Liver (tissue), 9 donors: ENCODE results near the gene RAB3C. TPM values are rescaled to one million over a fixed set of nuclear protein-coding genes. Genes with fewer than 3 reads are reported as not detected.
A peak's percentile ranks its signal among the peaks of the same experiment; 100 is the strongest.

Experiments
- DNase-seq: peaks from one replicate; pipeline ENCODE4 v3.0.0-alpha.2; 2017; ENCODE audit warnings: low spot score
- H3K27ac ChIP-seq, 2 donors: one replicate each; pipeline ENCODE4 v1.7.0; 2013; ENCODE audit warnings: inconsistent platforms in 2 of 2, low read length in 2 of 2, control low read depth in 1 of 2, low read depth in 1 of 2, mild to moderate bottlenecking in 1 of 2
- H3K27me3 ChIP-seq, 4 donors: one replicate each; pipeline versions ENCODE4 v1.6.1 to v1.7.0; 2013; ENCODE audit warnings: low read length in 3 of 4, inconsistent platforms in 1 of 4, mild to moderate bottlenecking in 1 of 4, moderate library complexity in 1 of 4; ENCODE audit not compliant: control insufficient read depth in 4 of 4, insufficient read depth in 4 of 4
- H3K36me3 ChIP-seq, 4 donors: one replicate each; pipeline versions ENCODE4 v1.6.1 to v1.7.0; 2013; ENCODE audit warnings: low read length in 3 of 4, mild to moderate bottlenecking in 3 of 4, low read depth in 1 of 4, moderate library complexity in 1 of 4; ENCODE audit not compliant: control insufficient read depth in 4 of 4, insufficient read depth in 3 of 4
- H3K4me1 ChIP-seq, 4 donors: one replicate each; pipeline versions ENCODE4 v1.6.1 to v1.7.0; 2013; ENCODE audit warnings: low read length in 3 of 4, mild to moderate bottlenecking in 3 of 4, moderate library complexity in 1 of 4; ENCODE audit not compliant: control insufficient read depth in 4 of 4, insufficient read depth in 4 of 4
- H3K4me3 ChIP-seq, 3 donors: one replicate each; pipeline versions ENCODE4 v1.6.1 to v1.7.0; 2013; ENCODE audit warnings: low read length in 3 of 3, control low read depth in 1 of 3, low read depth in 1 of 3, mild to moderate bottlenecking in 1 of 3
- H3K9ac ChIP-seq, 2 donors: one replicate each; pipeline ENCODE4 v1.7.0; 2013; ENCODE audit warnings: low read length in 2 of 2, mild to moderate bottlenecking in 2 of 2, moderate library complexity in 2 of 2, control low read depth in 1 of 2, low read depth in 1 of 2
- H3K9me3 ChIP-seq, 4 donors: one replicate each; pipeline versions ENCODE4 v1.6.1 to v1.7.0; 2013; ENCODE audit warnings: low read length in 3 of 4; ENCODE audit not compliant: control insufficient read depth in 4 of 4
- ATF3 ChIP-seq: IDR thresholded peaks from 2 replicates; pipeline ENCODE4 v1.6.1; 2016; ENCODE audit warnings: antibody characterized with exemption
- EGR1 ChIP-seq, 2 donors: IDR thresholded peaks; 2 replicates each; pipeline ENCODE4 v1.6.1; 2016 to 2018; ENCODE audit warnings: antibody characterized with exemption in 2 of 2, low read depth in 2 of 2
- FOXA1 ChIP-seq: IDR thresholded peaks from 2 replicates; pipeline ENCODE4 v1.6.1; 2016; ENCODE audit warnings: antibody characterized with exemption
- GABPA ChIP-seq, 2 donors: IDR thresholded peaks in 1 of 2; conservative IDR thresholded peaks in 1 of 2; 2 replicates each; pipeline ENCODE4 v1.6.1; 2016; ENCODE audit warnings: antibody characterized with exemption in 2 of 2, mild to moderate bottlenecking in 1 of 2, moderate library complexity in 1 of 2
- HNF4A ChIP-seq, 2 donors: conservative IDR thresholded peaks; 2 replicates each; pipeline ENCODE4 v1.6.1; 2016; ENCODE audit warnings: antibody characterized with exemption in 2 of 2, mild to moderate bottlenecking in 2 of 2
- JUND ChIP-seq, 2 donors: IDR thresholded peaks; 2 replicates each; pipeline ENCODE4 v1.6.1; 2016; ENCODE audit warnings: antibody characterized with exemption in 2 of 2
- NR2F2 ChIP-seq: IDR thresholded peaks from 2 replicates; pipeline ENCODE4 v1.6.1; 2016; ENCODE audit warnings: antibody characterized with exemption
- RAD21 ChIP-seq, 2 donors: IDR thresholded peaks; 2 replicates each; pipeline ENCODE4 v1.6.1; 2016; ENCODE audit warnings: antibody characterized with exemption in 2 of 2, mild to moderate bottlenecking in 2 of 2
- REST ChIP-seq: IDR thresholded peaks from 2 replicates; pipeline ENCODE4 v1.6.1; 2016; ENCODE audit warnings: antibody characterized with exemption, mild to moderate bottlenecking
- RXRA ChIP-seq, 2 donors: IDR thresholded peaks; 2 replicates each; pipeline ENCODE4 v1.6.1; 2017 to 2018; ENCODE audit warnings: antibody characterized with exemption in 2 of 2, mild to moderate bottlenecking in 1 of 2
- SP1 ChIP-seq: IDR thresholded peaks from 2 replicates; pipeline ENCODE4 v1.6.1; 2018; ENCODE audit warnings: antibody characterized with exemption, mild to moderate bottlenecking
- YY1 ChIP-seq: IDR thresholded peaks from 2 replicates; pipeline ENCODE4 v1.6.1; 2016; ENCODE audit warnings: antibody characterized with exemption, mild to moderate bottlenecking
- ZBTB33 ChIP-seq: IDR thresholded peaks from 2 replicates; pipeline ENCODE4 v1.6.1; 2016; ENCODE audit warnings: antibody characterized with exemption
- WGBS: extraction: QIAGEN DNeasy Blood & Tissue Kit; methylation state at CpG from one replicate; pipeline ENCODE4 v1.1.7; 2013; 5-methylcytosine and 5-hydroxymethylcytosine counted together
- polyA plus RNA-seq, 2 donors: library from polyadenylated mRNA; stranded (reverse) in 1 of 2; unstranded in 1 of 2; fragments of 200-250 nt in 1 of 2; fragments of >200 nt in 1 of 2; fragmentation: Nextera tagmentation in 1 of 2; extraction: Ambion mirVana in 1 of 2; gene quantifications; one replicate each; pipeline versions ENCODE4 v1.2.1 to v1.2.3, GENCODE V29; 2013 to 2015
- total RNA-seq, 2 donors: library from RNA; depleted of rRNA; stranded (reverse); fragments of >200 nt; gene quantifications; one replicate each; pipeline ENCODE4 v1.2.3, GENCODE V29; 2014
- donor health status: healthy.
- donor health status: healthy.
- donor health status: healthy.
- donor health status: healthy.
- donor health status: healthy.

The RAB3C gene
- total and polyA plus RNA-seq, 4 donors: 0.72 to 4.6 (median 1.3) TPM

- Histone ChIP-seq H3K4me3 (no peak overlapping the region), H3K4me1 (peaks cover 0 to 2% (median 0%) of the 10 kb centered on the region in 4 donors), H3K9me3 (no peaks in the 10 kb centered on the region), H3K27me3 (no peaks in the 10 kb centered on the region), H3K9ac (no peak overlapping the region), H3K36me3 (no peaks in the 10 kb centered on the region), H3K27ac (no peak overlapping the region)
- DNase-seq: no peak
- TF ChIP-seq REST: no peak
- no peak for TF ChIP-seq SP1
- no peak for TF ChIP-seq NR2F2
- TF ChIP-seq FOXA1: no peak
- TF ChIP-seq YY1: no peak
- TF ChIP-seq GABPA (IDR thresholded peaks at IDR 0.05 in 1 of 2, conservative IDR thresholded peaks at IDR 0.05 in 1 of 2): no peak
- TF ChIP-seq ATF3: no peak
- no peak for TF ChIP-seq EGR1 (IDR thresholded peaks at IDR 0.05; ENCODE audit: low read depth in 2 of 2)
- WGBS: 73% methylated on average over 2 of the region's 2 CpGs
Measured at GRCh38 chr5:58544926-58545325, 37.9 kb upstream of the RAB3C start.

GRCh38 chr5:58545912-58546311, 37.0 kb upstream of the RAB3C start:
- no peak for DNase-seq
- Histone ChIP-seq H3K27me3 (no peaks in the 10 kb centered on the region), H3K4me3 (no peak overlapping the region), H3K4me1 (peaks cover 0 to 2% (median 0%) of the 10 kb centered on the region in 4 donors), H3K9me3 (no peaks in the 10 kb centered on the region), H3K27ac (no peak overlapping the region), H3K36me3 (no peaks in the 10 kb centered on the region), H3K9ac (no peak overlapping the region)
- peak; percentile 10 for TF ChIP-seq SP1
- peak; percentile 70 for TF ChIP-seq ATF3
- TF ChIP-seq RAD21 (IDR thresholded peaks at IDR 0.05): peak in 1 of 2 donors; percentile 6
- TF ChIP-seq NR2F2: peak; percentile 60
- peak; percentile 72 to 84 for TF ChIP-seq JUND (IDR thresholded peaks at IDR 0.05)
- no peak for TF ChIP-seq GABPA (IDR thresholded peaks at IDR 0.05 in 1 of 2, conservative IDR thresholded peaks at IDR 0.05 in 1 of 2)
- no peak for TF ChIP-seq ZBTB33
- TF ChIP-seq YY1: no peak
- peak in 1 of 2 donors; percentile 23 for TF ChIP-seq HNF4A (conservative IDR thresholded peaks at IDR 0.05)
- TF ChIP-seq RXRA (IDR thresholded peaks at IDR 0.05): peak; percentile 84 to 93
